HepG2 (cell line): ENCODE measurements around the gene TM9SF2. TPM values are rescaled to one million over a fixed set of nuclear protein-coding genes. Genes with fewer than 3 reads are reported as not detected.

Experiments used
- ATAC-seq: fragments of 200-7000 bp; cut with Tn5 transposase; 3 replicates; pipeline ENCODE4 v1.9.1; 2020; ENCODE audit warnings: mild to moderate bottlenecking, moderate library complexity
- BruUV-seq: library from RNA; stranded (reverse); fragments of 400-500 nt; replicated peaks from 2 replicates; lab custom pipeline; 2021; lab: Mats Ljungman, UMichigan
- CTCF ChIA-PET: fragments of 300-600 bp; formaldehyde crosslinking; extraction: SDS; loops from one replicate; lab custom pipeline; 2021; ENCODE audit warnings: low total read pairs, inconsistent platforms, low intra/inter-chr PET ratio; lab: Yijun Ruan, JAX
- POLR2A ChIA-PET: fragments of 350-600 bp; sonication (Branson Sonifier 250); formaldehyde crosslinking; loops from one replicate; lab custom pipeline; 2020; ENCODE audit warnings: antibody characterized with exemption, inconsistent platforms; lab: Yijun Ruan, JAX
- DNase-seq: peaks from one replicate; pipeline ENCODE4 v3.0.0-alpha.2; 2015; ENCODE audit warnings: low spot score
- FAIRE-seq: peaks from 3 replicates; lab custom pipeline; 2011; peaks lifted over from hg19 to GRCh38; lab: Jason Lieb, UNC
- H2AFZ ChIP-seq: one replicate; pipeline ENCODE4 v1.6.1; 2011; ENCODE audit warnings: low read length, inconsistent platforms
- H3K27ac ChIP-seq: fragments of 300-600 bp; 3 replicates; pipeline ENCODE4 v1.8.0; 2011; ENCODE audit warnings: mixed run types, mild to moderate bottlenecking, mixed read lengths, low read length, inconsistent platforms; ENCODE audit not compliant: insufficient read depth; ENCODE audit errors: extremely low read length
- H3K27me3 ChIP-seq, 2 experiments: fragments of 200-600 bp in 1 of 2; 2 replicates in 1 of 2; 3 replicates in 1 of 2; pipeline versions ENCODE4 v1.6.0 to v1.8.0; 2011; ENCODE audit warnings: low read length in 2 of 2, mild to moderate bottlenecking in 2 of 2, moderate library complexity in 2 of 2, inconsistent platforms in 1 of 2; ENCODE audit not compliant: insufficient read depth in 2 of 2, control insufficient read depth in 1 of 2
- H3K36me3 ChIP-seq, 2 experiments: fragments of 200-600 bp in 1 of 2; replicated peaks in 1 of 2; 2 replicates in 1 of 2; 3 replicates in 1 of 2; pipeline versions ENCODE4 v1.5.1 to v1.8.0; 2011; ENCODE audit warnings: low read length in 2 of 2, inconsistent platforms in 1 of 2; ENCODE audit not compliant: insufficient read depth in 2 of 2, control insufficient read depth in 1 of 2
- H3K4me1 ChIP-seq: 2 replicates; pipeline ENCODE4 v1.5.1; 2012; ENCODE audit warnings: low read length, inconsistent platforms; ENCODE audit not compliant: insufficient read depth
- H3K4me2 ChIP-seq: 2 replicates; pipeline ENCODE4 v1.6.0; 2011; ENCODE audit warnings: low read depth, low read length, inconsistent platforms
- H3K4me3 ChIP-seq, 3 experiments: fragments of 200-600 bp in 1 of 3; sonication (generic), shearing (Covaris generic) in 1 of 3; replicated peaks in 1 of 3; 2 replicates each; pipeline ENCODE4 v1.5.1; 2011 to 2016; ENCODE audit warnings: low read length in 3 of 3, inconsistent platforms in 2 of 3, low read depth in 2 of 3, mild to moderate bottlenecking in 2 of 3, control low read depth in 1 of 3, mixed read lengths in 1 of 3; ENCODE audit not compliant: insufficient read depth in 1 of 3
- H3K79me2 ChIP-seq: one replicate; pipeline ENCODE4 v1.6.1; 2011; ENCODE audit warnings: low read length, inconsistent platforms; ENCODE audit not compliant: insufficient read depth
- H3K9ac ChIP-seq: 2 replicates; pipeline ENCODE4 v1.6.0; 2011; ENCODE audit warnings: mild to moderate bottlenecking, low read depth, low read length, inconsistent platforms; ENCODE audit not compliant: insufficient read depth
- H3K9me3 ChIP-seq: 2 replicates; pipeline ENCODE4 v1.5.1; 2012; ENCODE audit warnings: mild to moderate bottlenecking, low read length
- H4K20me1 ChIP-seq: 2 replicates; pipeline ENCODE4 v1.6.0; 2011; ENCODE audit warnings: inconsistent platforms, mild to moderate bottlenecking, low read length, moderate library complexity; ENCODE audit not compliant: insufficient read depth
- CBX5 ChIP-seq: sonication (generic); formaldehyde crosslinking; IDR thresholded peaks from 2 replicates; pipeline ENCODE4 v1.4.0; 2020; ENCODE audit warnings: missing genetic modification reagents, borderline replicate concordance
- CCDC6 ChIP-seq: sonication (generic); formaldehyde crosslinking; IDR thresholded peaks from 2 replicates; pipeline ENCODE4 v1.8.1; 2022; ENCODE audit warnings: mild to moderate bottlenecking, missing genetic modification reagents, moderate library complexity
- CEBPZ ChIP-seq: IDR thresholded peaks from 2 replicates; pipeline ENCODE4 v1.6.1; 2012; ENCODE audit warnings: low read length, improper control_type of control experiment
- EEA1 ChIP-seq: sonication (generic); formaldehyde crosslinking; IDR thresholded peaks from 2 replicates; pipeline ENCODE4 v1.5.1; 2020; ENCODE audit warnings: mild to moderate bottlenecking, missing genetic modification reagents, borderline replicate concordance
- FUBP1 ChIP-seq: sonication (generic); formaldehyde crosslinking; IDR thresholded peaks from 2 replicates; pipeline ENCODE4 v1.5.1; 2020; ENCODE audit warnings: missing genetic modification reagents, mild to moderate bottlenecking, borderline replicate concordance
- KDM5B ChIP-seq: sonication (generic); formaldehyde crosslinking; IDR thresholded peaks from 2 replicates; pipeline ENCODE4 v1.4.0; 2020; ENCODE audit warnings: missing genetic modification reagents, mild to moderate bottlenecking, borderline replicate concordance
- MAFF ChIP-seq: IDR thresholded peaks from 2 replicates; pipeline ENCODE4 v1.6.1; 2011; ENCODE audit warnings: low read depth, low read length, improper control_type of control experiment
- MXD1 ChIP-seq: sonication (generic); formaldehyde crosslinking; IDR thresholded peaks from 2 replicates; pipeline ENCODE4 v1.4.0; 2020; ENCODE audit warnings: mild to moderate bottlenecking, missing genetic modification reagents
- PAWR ChIP-seq: sonication (generic); formaldehyde crosslinking; IDR thresholded peaks from 2 replicates; pipeline ENCODE4 v1.4.0; 2020; ENCODE audit warnings: missing genetic modification reagents, mild to moderate bottlenecking, borderline replicate concordance
- SIX4 ChIP-seq: sonication (generic); formaldehyde crosslinking; IDR thresholded peaks from 2 replicates; pipeline ENCODE4 v1.4.0; 2020; ENCODE audit warnings: missing genetic modification reagents
- SMARCE1 ChIP-seq: fragments of 450-650 bp; IDR thresholded peaks from 2 replicates; pipeline ENCODE4 v1.6.1; 2017; ENCODE audit warnings: borderline replicate concordance
- SUZ12 ChIP-seq: fragments of 150-350 bp; IDR thresholded peaks from 2 replicates; pipeline ENCODE4 v1.6.1; 2014; ENCODE audit warnings: low read depth, low read length
- TEAD2 ChIP-seq: sonication (generic); formaldehyde crosslinking; IDR thresholded peaks from 2 replicates; pipeline ENCODE4 v1.9.0; 2021; ENCODE audit warnings: missing genetic modification reagents
- TRIM24 ChIP-seq: sonication (generic); formaldehyde crosslinking; IDR thresholded peaks from 2 replicates; pipeline ENCODE4 v1.8.0; 2022; ENCODE audit warnings: mild to moderate bottlenecking, missing genetic modification reagents
- ZFP37 ChIP-seq: sonication (generic); formaldehyde crosslinking; IDR thresholded peaks from 2 replicates; pipeline ENCODE4 v1.4.0; 2020; ENCODE audit warnings: missing genetic modification reagents, borderline replicate concordance
- ZNF44 ChIP-seq: sonication (generic); formaldehyde crosslinking; IDR thresholded peaks from 2 replicates; pipeline ENCODE4 v1.5.1; 2020; ENCODE audit warnings: mild to moderate bottlenecking, missing genetic modification reagents
- ZNF577 ChIP-seq: sonication (generic); formaldehyde crosslinking; IDR thresholded peaks from 2 replicates; pipeline ENCODE4 v1.4.0; 2020; ENCODE audit warnings: mild to moderate bottlenecking, low read depth, missing genetic modification reagents, borderline replicate concordance
- WGBS: methylation state at CpG from one replicate; pipeline ENCODE4 v1.1.6; 2017; ENCODE audit warnings: low lambda C conversion rate; 5-methylcytosine and 5-hydroxymethylcytosine counted together
- in situ Hi-C: cut with HindIII; loops from 2 replicates; pipeline ENCODE4 v1.10.0; 2017; ENCODE audit warnings: low pct_unique_long_range_greater_than_20kb; ENCODE audit not compliant: extremely low pct_ligation_motif_present
- intact Hi-C: fragments of 100-400 bp; cut with micrococcal nuclease; formaldehyde crosslinking; loops from one replicate; pipeline ENCODE4 v1.10.0; 2022; ENCODE audit not compliant: unreplicated experiment
- polyA plus RNA-seq, 8 experiments: library from polyadenylated mRNA; depleted of rRNA in 3 of 8; stranded (reverse) in 7 of 8; unstranded in 1 of 8; fragments of >200 nt; fragmentation: Illumina TruSeq in 4 of 8; extraction: Trizol in 4 of 8; gene quantifications; 2 replicates each; pipeline versions ENCODE4 v1.2.1 to v1.2.3, GENCODE V29; 2011 to 2016; ENCODE audit warnings: low read depth in 4 of 8, missing spikeins in 1 of 8, mixed read lengths in 1 of 8; ENCODE audit not compliant: insufficient read depth in 1 of 8
- total RNA-seq, 5 experiments: library from RNA; depleted of rRNA; stranded (reverse); fragments of >200 nt; fragmentation: Illumina TruSeq; extraction: Trizol; gene quantifications; 2 replicates each; pipeline ENCODE4 v1.2.3, GENCODE V29; 2016; ENCODE audit warnings: low read depth in 1 of 5

The TM9SF2 gene
- total and polyA plus RNA-seq, 2 of the 13 experiments (the other 11 are each of a cell fraction or from before 2014, with no cell fraction given), result 94.1 to 123 TPM

GRCh38 chr13:99467764-99468163, 33.5 kb upstream of the TM9SF2 start:
- H3K9me3 ChIP-seq, result no peaks in the 10 kb centered on the region
- H3K4me2 ChIP-seq, result no peak overlapping the region
- H3K9ac ChIP-seq, result no peak overlapping the region
- WGBS, result 26% methylated on average over 4 of the region's 4 CpGs
- no peaks in the 10 kb centered on the region for H3K79me2 ChIP-seq
- in situ Hi-C loops, result no loop called here
- ChIA-PET POLR2A (no interaction called here), CTCF (no interaction called here)
- H3K27ac ChIP-seq, result no peak overlapping the region
- no peaks in the 10 kb centered on the region for H3K36me3 ChIP-seq
- H3K4me3 ChIP-seq, result no peak overlapping the region
- H3K4me1 ChIP-seq, result no peaks in the 10 kb centered on the region
- TF ChIP-seq SUZ12 (no peak), EEA1 (CRISPR knock-in tag) (no peak), ZFP37 (CRISPR knock-in tag) (no peak), FUBP1 (CRISPR knock-in tag) (no peak), SMARCE1 (no peak), MAFF (no peak), SIX4 (no peak), TRIM24 (CRISPR knock-in tag) (no peak), ZNF44 (CRISPR knock-in tag) (no peak), CEBPZ (no peak), CBX5 (CRISPR knock-in tag) (no peak), PAWR (CRISPR knock-in tag) (no peak), MXD1 (CRISPR knock-in tag) (no peak), CCDC6 (CRISPR knock-in tag) (no peak), TEAD2 (CRISPR knock-in tag) (no peak), ZNF577 (no peak), KDM5B (no peak)
- BruUV-seq, result no TSS peak
- peaks cover 0 to 10% of the 10 kb centered on the region in 2 experiments; a peak in 2 of 5 replicates for H3K27me3 ChIP-seq
- no peak overlapping the region for H2AFZ ChIP-seq
- intact Hi-C loops, result no loop called here
- no peak for FAIRE-seq
- ATAC-seq, result no peak
- no peak for DNase-seq
- H4K20me1 ChIP-seq, result no peaks in the 10 kb centered on the region
